ENCODE results near the gene IDI2. TPM values are rescaled to one million over a fixed set of nuclear protein-coding genes. Genes with fewer than 3 reads are reported as not detected.

Gene IDI2
- total and polyA plus RNA-seq, 2 of the 13 experiments (the other 11 are each of a cell fraction or from before 2014, with no cell fraction given): not detected

GRCh38 chr10:1050554-1050953 is 24.9 kb upstream of the IDI2 start (continued):
- TF ChIP-seq YEATS2 (CRISPR knock-in tag; IDR thresholded peaks at IDR 0.05; ENCODE audit: borderline replicate concordance) (no peak), NONO (IDR thresholded peaks at IDR 0.05) (no peak), NONO (CRISPR knock-in tag; conservative IDR thresholded peaks at IDR 0.05) (no peak), KDM5B (CRISPR knock-in tag; IDR thresholded peaks at IDR 0.05; ENCODE audit: borderline replicate concordance) (no peak), STAT5B (CRISPR knock-in tag; IDR thresholded peaks at IDR 0.05) (no peak), ADNP (CRISPR knock-in tag; IDR thresholded peaks at IDR 0.05) (no peak), ZNF75D (CRISPR knock-in tag; IDR thresholded peaks at IDR 0.05; ENCODE audit: borderline replicate concordance) (no peak), MYNN (CRISPR knock-in tag; IDR thresholded peaks at IDR 0.05; ENCODE audit: low read depth) (no peak), RBFOX2 (IDR thresholded peaks at IDR 0.05; ENCODE audit: low read depth, low read length) (0 out of 2 replicates have a peak, but pooled peaks have one; percentile 23), U2AF1 (optimal IDR thresholded peaks at IDR 0.05; ENCODE audit: low read depth, low read length) (no peak), MXD4 (CRISPR knock-in tag; IDR thresholded peaks at IDR 0.05) (no peak), NKX3-1 (CRISPR knock-in tag; IDR thresholded peaks at IDR 0.05) (no peak), MZF1 (CRISPR knock-in tag; IDR thresholded peaks at IDR 0.05; ENCODE audit: borderline replicate concordance) (no peak), IKZF4 (CRISPR knock-in tag; IDR thresholded peaks at IDR 0.05; ENCODE audit: borderline replicate concordance, low read depth, not compliant biosample characterization) (no peak), ZSCAN9 (CRISPR knock-in tag; IDR thresholded peaks at IDR 0.05; ENCODE audit: borderline replicate concordance) (no peak), HOXA7 (CRISPR knock-in tag; IDR thresholded peaks at IDR 0.05) (no peak), RNF219 (CRISPR knock-in tag; IDR thresholded peaks at IDR 0.05) (no peak)
- TF ChIP-seq, protein P1, sequence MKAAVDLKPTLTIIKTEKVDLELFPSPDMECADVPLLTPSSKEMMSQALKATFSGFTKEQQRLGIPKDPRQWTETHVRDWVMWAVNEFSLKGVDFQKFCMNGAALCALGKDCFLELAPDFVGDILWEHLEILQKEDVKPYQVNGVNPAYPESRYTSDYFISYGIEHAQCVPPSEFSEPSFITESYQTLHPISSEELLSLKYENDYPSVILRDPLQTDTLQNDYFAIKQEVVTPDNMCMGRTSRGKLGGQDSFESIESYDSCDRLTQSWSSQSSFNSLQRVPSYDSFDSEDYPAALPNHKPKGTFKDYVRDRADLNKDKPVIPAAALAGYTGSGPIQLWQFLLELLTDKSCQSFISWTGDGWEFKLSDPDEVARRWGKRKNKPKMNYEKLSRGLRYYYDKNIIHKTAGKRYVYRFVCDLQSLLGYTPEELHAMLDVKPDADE (CRISPR knock-in tag; IDR thresholded peaks at IDR 0.05): no peak
- TF ChIP-seq, protein P2, sequence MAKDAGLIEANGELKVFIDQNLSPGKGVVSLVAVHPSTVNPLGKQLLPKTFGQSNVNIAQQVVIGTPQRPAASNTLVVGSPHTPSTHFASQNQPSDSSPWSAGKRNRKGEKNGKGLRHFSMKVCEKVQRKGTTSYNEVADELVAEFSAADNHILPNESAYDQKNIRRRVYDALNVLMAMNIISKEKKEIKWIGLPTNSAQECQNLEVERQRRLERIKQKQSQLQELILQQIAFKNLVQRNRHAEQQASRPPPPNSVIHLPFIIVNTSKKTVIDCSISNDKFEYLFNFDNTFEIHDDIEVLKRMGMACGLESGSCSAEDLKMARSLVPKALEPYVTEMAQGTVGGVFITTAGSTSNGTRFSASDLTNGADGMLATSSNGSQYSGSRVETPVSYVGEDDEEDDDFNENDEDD (CRISPR knock-in tag; IDR thresholded peaks at IDR 0.05; ENCODE audit: borderline replicate concordance): no peak
- TF ChIP-seq, protein P3, sequence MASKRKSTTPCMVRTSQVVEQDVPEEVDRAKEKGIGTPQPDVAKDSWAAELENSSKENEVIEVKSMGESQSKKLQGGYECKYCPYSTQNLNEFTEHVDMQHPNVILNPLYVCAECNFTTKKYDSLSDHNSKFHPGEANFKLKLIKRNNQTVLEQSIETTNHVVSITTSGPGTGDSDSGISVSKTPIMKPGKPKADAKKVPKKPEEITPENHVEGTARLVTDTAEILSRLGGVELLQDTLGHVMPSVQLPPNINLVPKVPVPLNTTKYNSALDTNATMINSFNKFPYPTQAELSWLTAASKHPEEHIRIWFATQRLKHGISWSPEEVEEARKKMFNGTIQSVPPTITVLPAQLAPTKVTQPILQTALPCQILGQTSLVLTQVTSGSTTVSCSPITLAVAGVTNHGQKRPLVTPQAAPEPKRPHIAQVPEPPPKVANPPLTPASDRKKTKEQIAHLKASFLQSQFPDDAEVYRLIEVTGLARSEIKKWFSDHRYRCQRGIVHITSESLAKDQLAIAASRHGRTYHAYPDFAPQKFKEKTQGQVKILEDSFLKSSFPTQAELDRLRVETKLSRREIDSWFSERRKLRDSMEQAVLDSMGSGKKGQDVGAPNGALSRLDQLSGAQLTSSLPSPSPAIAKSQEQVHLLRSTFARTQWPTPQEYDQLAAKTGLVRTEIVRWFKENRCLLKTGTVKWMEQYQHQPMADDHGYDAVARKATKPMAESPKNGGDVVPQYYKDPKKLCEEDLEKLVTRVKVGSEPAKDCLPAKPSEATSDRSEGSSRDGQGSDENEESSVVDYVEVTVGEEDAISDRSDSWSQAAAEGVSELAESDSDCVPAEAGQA (IDR thresholded peaks at IDR 0.05; ENCODE audit: low read depth): no peak
- TF ChIP-seq, protein P3 (CRISPR knock-in tag; IDR thresholded peaks at IDR 0.05; ENCODE audit: borderline replicate concordance): no peak
